Fibroblast of skin of right quadriceps (primary cell): ENCODE measurements around the gene CFAP90.
A peak's percentile ranks its signal among the peaks of the same experiment; 100 is the strongest.

Source experiments
- DNase-seq: peaks from one replicate; pipeline ENCODE4 v3.0.0-alpha.2; 2013

The CFAP90 gene

GRCh38 chr5:7815892-7816534, 34.9 kb downstream of the CFAP90 start:
- peak; percentile 48 for DNase-seq

GRCh38 chr5:7814816-7815215, 36.1 kb downstream of the CFAP90 start:
- no peak for DNase-seq

DNA sequence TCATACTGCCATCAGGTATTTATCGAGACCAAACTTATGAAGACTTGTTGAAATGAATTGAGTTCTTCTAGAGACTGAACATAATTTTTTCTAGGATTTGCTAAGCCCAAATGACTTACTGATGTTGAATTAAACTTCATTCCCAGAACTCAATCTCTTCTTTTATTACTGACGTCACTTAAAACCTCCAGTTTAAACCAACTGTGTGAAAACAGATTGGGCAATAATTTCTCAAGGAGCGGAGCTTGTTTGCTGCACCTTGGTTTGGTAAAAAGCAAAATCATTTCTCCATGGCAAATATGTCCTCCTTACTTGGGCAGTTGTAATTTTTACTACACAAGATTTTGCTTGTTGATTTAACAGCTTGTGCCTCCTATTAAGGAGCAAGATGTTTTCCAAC, 37.4 kb downstream of the CFAP90 start:
- no peak for DNase-seq

GRCh38 chr5:7813007-7813406, 37.9 kb downstream of the CFAP90 start:
- DNase-seq, result no peak

DNA sequence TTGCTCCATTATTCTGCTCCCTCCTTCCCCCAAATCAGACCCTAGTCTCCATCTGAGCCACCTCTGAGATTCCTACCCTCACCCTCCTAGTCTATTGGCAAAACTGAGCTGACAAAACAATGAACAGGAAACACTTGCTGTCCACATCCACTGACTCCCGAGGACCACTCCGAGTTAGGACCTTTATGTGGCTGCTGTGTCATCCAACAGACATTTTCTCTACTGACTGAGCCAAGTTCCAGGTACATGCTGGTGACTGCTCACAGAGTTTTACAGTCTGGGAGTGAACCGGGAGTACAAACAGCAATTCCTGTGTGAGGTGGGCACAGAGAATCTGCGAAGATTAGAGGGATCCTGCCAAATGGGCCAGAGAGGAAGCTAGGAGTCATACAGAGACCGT, 39.2 kb downstream of the CFAP90 start:
- no peak for DNase-seq

DNA sequence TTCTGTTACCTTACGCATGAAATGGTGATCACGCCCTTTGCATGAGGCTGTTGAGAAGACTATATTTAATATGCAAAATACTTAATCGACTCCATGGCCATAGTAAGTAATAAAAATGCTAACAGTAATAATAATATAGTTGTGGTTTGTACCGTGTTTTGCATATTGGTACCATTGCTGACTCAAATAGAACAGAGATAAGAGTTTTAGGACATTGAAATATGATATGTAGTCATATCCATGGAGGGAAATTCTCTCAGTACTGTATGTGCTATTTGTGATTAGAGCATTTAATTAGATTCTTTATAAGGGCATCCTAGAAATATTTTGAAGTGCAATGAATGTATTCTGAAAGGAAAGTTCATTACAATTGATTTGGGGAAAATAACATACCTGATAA, 41.9 kb downstream of the CFAP90 start:
- no peak for DNase-seq

GRCh38 chr5:7805379-7805778, 45.6 kb downstream of the CFAP90 start:
- DNase-seq, result no peak

- no peak for DNase-seq
These were observed 47.0 kb downstream of the CFAP90 start for GRCh38 chr5:7803937-7804336.

DNA sequence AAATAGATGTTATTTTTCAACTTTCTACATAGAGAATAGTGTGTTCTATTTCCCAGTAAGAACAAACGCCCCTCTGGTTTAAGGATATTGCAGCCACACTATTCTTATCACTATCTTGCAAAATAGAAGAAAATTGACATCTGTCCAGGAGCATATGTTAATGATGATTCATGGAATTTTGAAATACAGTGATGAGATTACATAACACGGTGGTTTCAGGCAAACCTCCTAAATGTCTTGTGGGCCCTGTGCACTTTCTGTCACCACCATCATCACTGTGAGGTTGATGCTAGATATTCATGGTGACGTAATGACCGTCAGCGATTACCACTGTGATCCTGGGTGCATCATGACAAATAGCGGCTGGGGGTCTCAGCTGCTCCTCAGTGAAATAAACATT, 48.1 kb downstream of the CFAP90 start:
- DNase-seq, result peak; percentile 0

GRCh38 chr5:7801891-7802614, 48.9 kb downstream of the CFAP90 start:
- DNase-seq, result no peak

DNA sequence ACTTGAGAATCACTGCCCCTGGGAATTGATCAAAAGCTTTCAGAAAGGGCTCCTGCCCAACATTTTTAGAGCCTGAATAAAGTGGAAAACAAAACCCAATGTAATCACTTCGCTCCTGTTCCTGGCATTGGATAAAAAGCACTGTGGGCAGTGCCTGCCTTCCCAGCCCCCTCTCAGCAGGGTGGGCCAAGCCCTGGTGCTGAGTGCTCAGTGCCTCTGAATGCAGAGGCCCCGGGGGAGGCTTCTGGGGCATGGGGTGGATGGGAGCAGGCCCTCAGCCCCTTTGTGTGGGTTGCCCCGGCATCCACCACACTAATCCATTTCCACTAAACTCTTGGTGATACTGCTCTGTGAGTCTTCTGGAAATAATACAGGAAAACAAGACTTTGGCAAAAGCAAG, 55.6 kb downstream of the CFAP90 start:
- no peak for DNase-seq

DNA sequence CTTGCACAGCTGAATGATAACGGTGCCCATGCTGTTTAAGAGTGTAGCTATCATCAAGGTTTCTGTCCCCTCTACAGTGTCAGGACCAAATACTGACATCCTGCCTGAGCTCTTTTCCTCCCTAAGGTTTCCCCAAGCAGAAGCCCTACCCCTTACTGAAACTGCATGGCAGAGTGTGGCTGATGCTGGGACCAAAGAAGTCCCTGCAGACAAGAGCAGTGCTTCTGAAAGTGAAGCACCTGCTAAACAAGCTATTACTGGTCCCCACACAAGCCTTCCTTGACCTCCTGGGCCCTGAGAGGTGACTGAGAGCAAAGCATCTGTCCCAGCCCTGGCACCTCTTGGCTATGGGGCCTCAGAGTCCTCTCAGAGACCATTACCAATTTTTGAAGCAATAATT, 56.1 kb downstream of the CFAP90 start:
- DNase-seq, result no peak

DNA sequence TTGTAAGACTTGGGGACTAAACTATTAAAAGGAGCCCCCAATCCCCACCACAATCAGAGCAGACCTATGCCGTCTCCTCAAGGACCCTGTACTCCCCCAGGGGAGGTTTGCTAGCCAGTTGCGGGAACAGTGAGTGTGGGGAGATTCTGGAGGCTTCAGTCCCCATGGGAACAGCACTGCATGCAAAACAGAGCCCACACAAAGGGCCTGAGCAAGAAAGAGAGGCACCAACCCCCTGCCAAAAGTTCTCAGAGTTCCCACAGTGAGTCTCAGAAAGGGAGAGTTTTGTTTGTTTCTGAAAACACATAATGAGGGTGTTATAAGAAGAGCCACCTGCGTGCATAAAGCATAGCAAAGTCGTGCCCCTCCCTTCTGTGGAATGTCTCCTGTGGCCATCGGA, 56.6 kb downstream of the CFAP90 start:
- DNase-seq, result no peak

DNA sequence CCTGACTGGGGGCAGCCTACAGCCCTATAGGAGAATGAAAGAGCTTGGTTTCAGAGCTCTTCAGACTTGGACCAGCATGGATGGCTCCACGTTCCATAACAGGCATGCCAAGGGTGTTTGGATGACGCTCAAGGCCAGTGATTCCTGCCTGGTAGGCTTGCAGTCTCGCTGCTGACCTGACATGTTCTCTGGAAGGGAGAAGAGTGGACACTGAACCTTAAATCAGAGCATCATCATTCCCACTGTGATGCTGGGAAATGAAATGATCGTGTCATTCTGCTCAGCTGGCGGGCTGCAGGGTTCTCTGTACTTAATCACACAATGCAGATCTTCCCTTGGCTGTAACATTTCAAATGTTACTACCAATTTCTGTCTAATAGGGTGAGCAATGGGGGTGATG, 57.0 kb downstream of the CFAP90 start:
- DNase-seq, result no peak

- DNase-seq, result no peak
These were observed 61.4 kb downstream of the CFAP90 start for GRCh38 chr5:7789567-7789966.

- DNase-seq, result no peak
These were observed 63.2 kb downstream of the CFAP90 start for GRCh38 chr5:7787770-7788169.

- no peak for DNase-seq
These were observed 66.1 kb downstream of the CFAP90 start for GRCh38 chr5:7784683-7785380.

- no peak for DNase-seq
These were observed 69.0 kb downstream of the CFAP90 start for GRCh38 chr5:7781899-7782298.
